HCT116 (cell line): ENCODE measurements around the gene ANKRD16.

Experiments used
- CEBPB ChIP-seq: IDR thresholded peaks from 2 replicates; pipeline ENCODE4 v1.6.1; 2012; ENCODE audit warnings: low read depth
- EGR1 ChIP-seq: IDR thresholded peaks from 2 replicates; pipeline ENCODE4 v1.6.1; 2012; ENCODE audit warnings: low read depth
- EZH2 ChIP-seq: fragments of 200-600 bp; sonication (generic); IDR thresholded peaks from 2 replicates; pipeline ENCODE4 v1.6.1; 2017; ENCODE audit warnings: antibody characterized with exemption, mixed run types
- JUND ChIP-seq: IDR thresholded peaks from 2 replicates; pipeline ENCODE4 v1.6.1; 2012
- POLR2A ChIP-seq: IDR thresholded peaks from 2 replicates; pipeline ENCODE4 v1.7.0; 2011; ENCODE audit warnings: borderline replicate concordance; ENCODE audit not compliant: insufficient read depth, insufficient read length; ENCODE audit errors: extremely low read depth
- POLR2AphosphoS5 ChIP-seq: IDR thresholded peaks from 2 replicates; pipeline ENCODE4 v1.6.1; 2011; ENCODE audit warnings: mild to moderate bottlenecking, low read depth, low read length, moderate library complexity
- YY1 ChIP-seq: IDR thresholded peaks from 2 replicates; pipeline ENCODE4 v1.6.1; 2011; ENCODE audit warnings: low read length, low read depth, moderate library complexity, mild to moderate bottlenecking; ENCODE audit not compliant: insufficient replicate concordance; ENCODE audit errors: extremely low read depth
- TF ChIP-seq, protein P1 (sequence below): IDR thresholded peaks from 2 replicates; pipeline ENCODE4 v1.6.1; 2012
- TF ChIP-seq, protein P2 (sequence below), 3 experiments: fragments of 200-600 bp in 1 of 3; sonication (generic) in 1 of 3; IDR thresholded peaks in 2 of 3; conservative IDR thresholded peaks in 1 of 3; 2 replicates each; pipeline ENCODE4 v1.5.1; 2012 to 2017; ENCODE audit warnings: low read depth in 2 of 3, low read length in 2 of 3, antibody characterized with exemption in 1 of 3, borderline replicate concordance in 1 of 3, control low read depth in 1 of 3, mild to moderate bottlenecking in 1 of 3, mixed read lengths in 1 of 3, mixed run types in 1 of 3, moderate library complexity in 1 of 3; ENCODE audit not compliant: insufficient read depth in 1 of 3
- TF ChIP-seq, protein P3 (sequence below): IDR thresholded peaks from 2 replicates; pipeline ENCODE4 v1.6.1; 2012; ENCODE audit warnings: low read depth

DNA sequence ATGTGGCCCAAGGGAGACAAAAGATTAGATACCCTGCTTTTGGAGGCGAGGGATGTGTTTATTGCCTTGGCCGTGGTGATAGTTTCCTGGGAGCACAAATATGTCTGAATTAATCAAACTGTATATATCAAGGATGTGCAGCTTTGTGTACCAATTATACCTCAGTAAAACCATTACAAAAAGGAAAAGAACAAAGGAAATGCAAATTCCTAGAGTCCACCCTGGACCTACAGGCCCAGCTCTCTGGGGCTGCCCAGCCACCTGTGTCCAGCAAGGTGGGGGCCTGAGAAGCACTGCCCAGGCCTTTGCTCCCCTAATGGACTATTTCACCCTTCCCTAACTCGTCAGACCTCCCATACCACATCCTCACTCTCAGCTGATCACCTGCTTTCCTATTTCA, 20.5 kb downstream of the ANKRD16 start:
- TF ChIP-seq, protein P1, sequence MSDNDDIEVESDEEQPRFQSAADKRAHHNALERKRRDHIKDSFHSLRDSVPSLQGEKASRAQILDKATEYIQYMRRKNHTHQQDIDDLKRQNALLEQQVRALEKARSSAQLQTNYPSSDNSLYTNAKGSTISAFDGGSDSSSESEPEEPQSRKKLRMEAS = no peak
- TF ChIP-seq EZH2 (no peak), POLR2A (no peak), POLR2AphosphoS5 (no peak), YY1 (no peak), JUND (no peak), EGR1 (no peak), CEBPB (no peak)
- TF ChIP-seq, protein P2, sequence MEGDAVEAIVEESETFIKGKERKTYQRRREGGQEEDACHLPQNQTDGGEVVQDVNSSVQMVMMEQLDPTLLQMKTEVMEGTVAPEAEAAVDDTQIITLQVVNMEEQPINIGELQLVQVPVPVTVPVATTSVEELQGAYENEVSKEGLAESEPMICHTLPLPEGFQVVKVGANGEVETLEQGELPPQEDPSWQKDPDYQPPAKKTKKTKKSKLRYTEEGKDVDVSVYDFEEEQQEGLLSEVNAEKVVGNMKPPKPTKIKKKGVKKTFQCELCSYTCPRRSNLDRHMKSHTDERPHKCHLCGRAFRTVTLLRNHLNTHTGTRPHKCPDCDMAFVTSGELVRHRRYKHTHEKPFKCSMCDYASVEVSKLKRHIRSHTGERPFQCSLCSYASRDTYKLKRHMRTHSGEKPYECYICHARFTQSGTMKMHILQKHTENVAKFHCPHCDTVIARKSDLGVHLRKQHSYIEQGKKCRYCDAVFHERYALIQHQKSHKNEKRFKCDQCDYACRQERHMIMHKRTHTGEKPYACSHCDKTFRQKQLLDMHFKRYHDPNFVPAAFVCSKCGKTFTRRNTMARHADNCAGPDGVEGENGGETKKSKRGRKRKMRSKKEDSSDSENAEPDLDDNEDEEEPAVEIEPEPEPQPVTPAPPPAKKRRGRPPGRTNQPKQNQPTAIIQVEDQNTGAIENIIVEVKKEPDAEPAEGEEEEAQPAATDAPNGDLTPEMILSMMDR (IDR thresholded peaks at IDR 0.05 in 2 of 3, conservative IDR thresholded peaks at IDR 0.05 in 1 of 3; ENCODE audit: borderline replicate concordance in 1 of 3, insufficient read depth in 1 of 3, low read depth in 2 of 3, low read length in 2 of 3) = no peak
- TF ChIP-seq, protein P3, sequence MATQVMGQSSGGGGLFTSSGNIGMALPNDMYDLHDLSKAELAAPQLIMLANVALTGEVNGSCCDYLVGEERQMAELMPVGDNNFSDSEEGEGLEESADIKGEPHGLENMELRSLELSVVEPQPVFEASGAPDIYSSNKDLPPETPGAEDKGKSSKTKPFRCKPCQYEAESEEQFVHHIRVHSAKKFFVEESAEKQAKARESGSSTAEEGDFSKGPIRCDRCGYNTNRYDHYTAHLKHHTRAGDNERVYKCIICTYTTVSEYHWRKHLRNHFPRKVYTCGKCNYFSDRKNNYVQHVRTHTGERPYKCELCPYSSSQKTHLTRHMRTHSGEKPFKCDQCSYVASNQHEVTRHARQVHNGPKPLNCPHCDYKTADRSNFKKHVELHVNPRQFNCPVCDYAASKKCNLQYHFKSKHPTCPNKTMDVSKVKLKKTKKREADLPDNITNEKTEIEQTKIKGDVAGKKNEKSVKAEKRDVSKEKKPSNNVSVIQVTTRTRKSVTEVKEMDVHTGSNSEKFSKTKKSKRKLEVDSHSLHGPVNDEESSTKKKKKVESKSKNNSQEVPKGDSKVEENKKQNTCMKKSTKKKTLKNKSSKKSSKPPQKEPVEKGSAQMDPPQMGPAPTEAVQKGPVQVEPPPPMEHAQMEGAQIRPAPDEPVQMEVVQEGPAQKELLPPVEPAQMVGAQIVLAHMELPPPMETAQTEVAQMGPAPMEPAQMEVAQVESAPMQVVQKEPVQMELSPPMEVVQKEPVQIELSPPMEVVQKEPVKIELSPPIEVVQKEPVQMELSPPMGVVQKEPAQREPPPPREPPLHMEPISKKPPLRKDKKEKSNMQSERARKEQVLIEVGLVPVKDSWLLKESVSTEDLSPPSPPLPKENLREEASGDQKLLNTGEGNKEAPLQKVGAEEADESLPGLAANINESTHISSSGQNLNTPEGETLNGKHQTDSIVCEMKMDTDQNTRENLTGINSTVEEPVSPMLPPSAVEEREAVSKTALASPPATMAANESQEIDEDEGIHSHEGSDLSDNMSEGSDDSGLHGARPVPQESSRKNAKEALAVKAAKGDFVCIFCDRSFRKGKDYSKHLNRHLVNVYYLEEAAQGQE = no peak
